K562 (cell line): ENCODE data around the gene SCG3. TPM values are rescaled to one million over a fixed set of nuclear protein-coding genes. Genes with fewer than 3 reads are reported as not detected.

Experiments
- ATAC-seq: fragments of 200-7000 bp; cut with Tn5 transposase; 3 replicates; pipeline ENCODE4 v1.9.1; 2020; ENCODE audit warnings: moderate library complexity
- BruUV-seq: library from RNA; stranded (reverse); fragments of 400-500 nt; replicated peaks from 2 replicates; lab custom pipeline; 2021; lab: Mats Ljungman, UMichigan
- CTCF ChIA-PET: fragments of 300-600 bp; formaldehyde crosslinking; extraction: SDS; loops from one replicate; lab custom pipeline; 2021; ENCODE audit warnings: low intra/inter-chr PET ratio; lab: Yijun Ruan, JAX
- POLR2A ChIA-PET: fragments of 300-600, 350-650 bp; sonication (Branson Sonifier 250); formaldehyde crosslinking; extraction: SDS; loops from one replicate; lab custom pipeline; 2021; ENCODE audit warnings: antibody characterized with exemption, inconsistent platforms; lab: Yijun Ruan, JAX
- DNase-seq, 4 experiments: peaks; one replicate each; pipeline versions ENCODE4 v3.0.0 to v3.0.0-alpha.2; 2011 to 2018; ENCODE audit warnings: low spot score in 3 of 4, mixed read lengths in 3 of 4; ENCODE audit errors: extremely low read depth in 1 of 4
- FAIRE-seq: peaks from 2 replicates; lab custom pipeline; 2011; peaks lifted over from hg19 to GRCh38; lab: Jason Lieb, UNC
- H2AFZ ChIP-seq: 2 replicates; pipeline ENCODE4 v1.6.0; 2011; ENCODE audit warnings: low read depth, low read length, control low read depth, inconsistent platforms
- H3K27ac ChIP-seq: fragments of 200-600 bp; 3 replicates; pipeline ENCODE4 v1.8.0; 2011; ENCODE audit warnings: low read depth, mild to moderate bottlenecking, control low read depth, inconsistent platforms, low read length, moderate library complexity, mixed read lengths; ENCODE audit errors: extremely low read depth
- H3K27me3 ChIP-seq, 2 experiments: fragments of 300-600 bp in 1 of 2; 2 replicates in 1 of 2; 3 replicates in 1 of 2; pipeline versions ENCODE4 v1.6.0 to v1.8.0; 2011; ENCODE audit warnings: inconsistent platforms in 2 of 2, low read length in 2 of 2, mild to moderate bottlenecking in 1 of 2, mixed read lengths in 1 of 2, moderate library complexity in 1 of 2; ENCODE audit not compliant: control insufficient read depth in 2 of 2, insufficient read depth in 2 of 2
- H3K36me3 ChIP-seq: fragments of 300-600 bp; 3 replicates; pipeline ENCODE4 v1.8.0; 2011; ENCODE audit warnings: mild to moderate bottlenecking, low read length, inconsistent platforms; ENCODE audit not compliant: control insufficient read depth, insufficient read depth
- H3K4me1 ChIP-seq, 2 experiments: fragments of 200-600 bp in 1 of 2; replicated peaks in 1 of 2; 2 replicates in 1 of 2; 3 replicates in 1 of 2; pipeline versions ENCODE4 v1.5.1 to v1.8.0; 2011; ENCODE audit warnings: inconsistent platforms in 2 of 2, low read length in 2 of 2, mild to moderate bottlenecking in 1 of 2, mixed read lengths in 1 of 2, moderate library complexity in 1 of 2; ENCODE audit not compliant: control insufficient read depth in 2 of 2, insufficient read depth in 2 of 2
- H3K4me2 ChIP-seq: 2 replicates; pipeline ENCODE4 v1.6.1; 2011; ENCODE audit warnings: low read length, control low read depth, inconsistent platforms, mixed read lengths; ENCODE audit not compliant: insufficient read depth
- H3K4me3 ChIP-seq: fragments of 200-600 bp; sonication (generic), shearing (Covaris generic); 2 replicates; pipeline ENCODE4 v1.5.1; 2016; ENCODE audit warnings: control low read depth, inconsistent platforms
- H3K79me2 ChIP-seq: fragments of 200-600 bp; 3 replicates; pipeline ENCODE4 v1.8.0; 2011; ENCODE audit warnings: low read length, inconsistent platforms; ENCODE audit not compliant: control insufficient read depth, insufficient read depth
- H3K9ac ChIP-seq, 2 experiments: 2 replicates each; pipeline versions ENCODE4 v1.6.0 to v1.6.1; 2011; ENCODE audit warnings: low read depth in 2 of 2, low read length in 2 of 2, control low read depth in 1 of 2, inconsistent platforms in 1 of 2, mild to moderate bottlenecking in 1 of 2, mixed read lengths in 1 of 2; ENCODE audit not compliant: insufficient read depth in 1 of 2
- H3K9me1 ChIP-seq: one replicate; pipeline ENCODE4 v1.6.0; 2011; ENCODE audit warnings: inconsistent platforms, mild to moderate bottlenecking, low read length, moderate library complexity; ENCODE audit not compliant: control insufficient read depth, insufficient read depth
- H3K9me3 ChIP-seq: replicated peaks from 2 replicates; pipeline ENCODE4 v1.5.1; 2011; ENCODE audit warnings: low read depth, low read length, inconsistent platforms; ENCODE audit not compliant: control insufficient read depth, insufficient read depth
- H4K20me1 ChIP-seq: replicated peaks from 2 replicates; pipeline ENCODE4 v1.6.1; 2011; ENCODE audit warnings: low read length, inconsistent platforms, mixed read lengths; ENCODE audit not compliant: control insufficient read depth, insufficient read depth
- AFF1 ChIP-seq, 2 experiments: fragments of 450-650 bp; IDR thresholded peaks; 2 replicates each; pipeline ENCODE4 v1.6.1; 2018; ENCODE audit warnings: mild to moderate bottlenecking in 2 of 2, low read depth in 1 of 2; ENCODE audit not compliant: partially characterized antibody in 2 of 2
- BCOR ChIP-seq: fragments of 450-650 bp; IDR thresholded peaks from 2 replicates; pipeline ENCODE4 v1.6.1; 2016
- FOSL1 ChIP-seq: fragments of 200-800 bp; sonication (Bioruptor generic); conservative IDR thresholded peaks from 2 replicates; pipeline ENCODE4 v1.6.1; 2016; ENCODE audit warnings: missing genetic modification characterization, missing compliant biosample characterization
- FOXK2 ChIP-seq, 2 experiments: fragments of 450-650 bp; IDR thresholded peaks in 1 of 2; conservative IDR thresholded peaks in 1 of 2; 2 replicates each; pipeline ENCODE4 v1.6.1; 2016; ENCODE audit warnings: low read depth in 2 of 2, mild to moderate bottlenecking in 1 of 2
- HDAC1 ChIP-seq, 2 experiments: fragments of 450-650 bp; IDR thresholded peaks; 2 replicates each; pipeline ENCODE4 v1.6.1; 2016 to 2017; ENCODE audit warnings: inconsistent platforms in 1 of 2, mild to moderate bottlenecking in 1 of 2, moderate library complexity in 1 of 2
- IFI16 ChIP-seq: fragments of 250-450 bp; sonication (Bioruptor Pico); IDR thresholded peaks from 2 replicates; pipeline ENCODE4 v2.1.2; 2022; ENCODE audit warnings: mild to moderate bottlenecking, inconsistent platforms
- MAZ ChIP-seq, 2 experiments: fragments of 450-650 bp in 1 of 2; sonication (generic) in 1 of 2; formaldehyde crosslinking; IDR thresholded peaks in 1 of 2; conservative IDR thresholded peaks in 1 of 2; 2 replicates each; pipeline versions ENCODE4 v1.4.0 to v1.5.0; 2020; ENCODE audit warnings: mild to moderate bottlenecking in 1 of 2, missing genetic modification reagents in 1 of 2
- NFIC ChIP-seq: fragments of 450-650 bp; IDR thresholded peaks from 2 replicates; pipeline ENCODE4 v1.6.1; 2017; ENCODE audit warnings: mild to moderate bottlenecking, inconsistent platforms
- NR4A1 ChIP-seq, 2 experiments: fragments of 250-450 bp in 1 of 2; fragments of 450-650 bp in 1 of 2; sonication (Bioruptor Pico) in 1 of 2; IDR thresholded peaks; 2 replicates each; pipeline versions ENCODE4 v1.4.0 to v1.6.1; 2016 to 2020; ENCODE audit warnings: mild to moderate bottlenecking in 2 of 2, missing compliant biosample characterization in 1 of 2, missing genetic modification characterization in 1 of 2, moderate library complexity in 1 of 2
- PRDM10 ChIP-seq: fragments of 450-650 bp; IDR thresholded peaks from 2 replicates; pipeline ENCODE4 v1.6.1; 2018; ENCODE audit not compliant: partially characterized antibody
- SMARCA4 ChIP-seq: fragments of 450-650 bp; IDR thresholded peaks from 2 replicates; pipeline ENCODE4 v1.6.1; 2016
- SP1 ChIP-seq: sonication (generic); formaldehyde crosslinking; IDR thresholded peaks from 2 replicates; pipeline ENCODE4 v1.8.1; 2022; ENCODE audit warnings: mild to moderate bottlenecking, missing genetic modification reagents
- WGBS: fragments of 100-300 bp; shearing (Covaris generic); methylation state at CpG from one replicate; pipeline ENCODE4 v1.1.6; 2016; ENCODE audit warnings: low coverage, mixed read lengths; ENCODE audit not compliant: insufficient coverage; ENCODE audit errors: missing lambda C conversion rate; 5-methylcytosine and 5-hydroxymethylcytosine counted together
- in situ Hi-C: fragments of 300-500 bp; cut with MboI; formaldehyde crosslinking; loops from 4 replicates; pipeline ENCODE4 v1.15.0; 2018; ENCODE audit warnings: inconsistent platforms, mixed read lengths
- intact Hi-C: fragments of 100-400 bp; cut with micrococcal nuclease; formaldehyde crosslinking; loops from 2 replicates; pipeline ENCODE4 v1.14.2; 2022
- polyA plus RNA-seq, 8 experiments: library from polyadenylated mRNA; depleted of rRNA in 4 of 8; stranded (reverse) in 5 of 8; unstranded in 3 of 8; fragments of >200 nt; fragmentation: Nextera tagmentation in 2 of 8; fragmentation: Illumina TruSeq in 1 of 8; extraction: Ambion mirVana in 2 of 8; extraction: Trizol in 1 of 8; gene quantifications; 2 replicates each; pipeline versions ENCODE4 v1.2.1 to v1.2.3, GENCODE V29; 2011 to 2014; ENCODE audit warnings: inconsistent platforms in 1 of 8, missing spikeins in 1 of 8
- total RNA-seq, 7 experiments: library from RNA; depleted of rRNA in 6 of 7; stranded (reverse); fragments of >200 nt in 6 of 7; fragmentation: Illumina TruSeq in 2 of 7; extraction: Trizol in 2 of 7; gene quantifications; 2 replicates each; pipeline versions ENCODE4 v1.2.1 to v1.2.3, GENCODE V29; 2011 to 2021; ENCODE audit warnings: low replicate concordance in 1 of 7

SCG3 gene
- total and polyA plus RNA-seq, 9 of the 15 experiments (the other 6 are each of a cell fraction or from before 2014, with no cell fraction given), result 13.0 to 43.8 (median 21.0) TPM

GRCh38 chr15:51672913-51673857, 8.1 kb upstream of the SCG3 start:
- Histone ChIP-seq H4K20me1 (no peaks in the 10 kb centered on the region), H3K27ac (peak overlapping the region; percentile 63), H3K9me1 (no peaks in the 10 kb centered on the region), H3K4me3 (no peak overlapping the region), H3K27me3 (no peaks in the 10 kb centered on the region), H3K36me3 (no peaks in the 10 kb centered on the region), H3K4me2 (peak overlapping the region; percentile 50), H3K9me3 (no peaks in the 10 kb centered on the region), H2AFZ (peak overlapping the region; percentile 82), H3K79me2 (no peaks in the 10 kb centered on the region), H3K9ac (peak overlapping the region in 1 of 2 experiments; percentile 10; a peak in 1 of 4 replicates), H3K4me1 (peaks cover 24 to 38% of the 10 kb centered on the region in 2 experiments; a peak in 4 of 5 replicates)
- POLR2A ChIA-PET, result interaction anchor here (1.1 to 2.1 kb wide), 4 partner anchors 8 to 71 kb away, joined by 3 to 18 read pairs (median 4); partner anchors contain the start of gene SCG3
- intact Hi-C loops, result loop anchor here (1.0 kb wide), 1 partner anchor 21 kb away; no protein-coding TSS in a partner anchor
- DNase-seq (peak in 2 of 4 experiments; percentile 19 to 67), FAIRE-seq (peak; percentile 26), ATAC-seq (peak; percentile 76)
- in situ Hi-C loops, result no loop called here
- 7% methylated on average over 2 of the region's 2 CpGs for WGBS
- CTCF ChIA-PET, result no interaction called here
- BruUV-seq, result no TSS peak
- TF ChIP-seq SP1 (CRISPR knock-in tag) (no peak), BCOR (peak; percentile 83), PRDM10 (peak; percentile 76), AFF1 (IDR thresholded peaks at IDR 0.05; ENCODE audit: low read depth in 1 of 2, partially characterized antibody in 2 of 2) (no peak), MAZ (CRISPR knock-in tag; conservative IDR thresholded peaks at IDR 0.05 in 1 of 2, IDR thresholded peaks at IDR 0.05 in 1 of 2) (0 out of 4 replicates have a peak, but pooled peaks of 1 of the 2 experiments have one; percentile 15), NFIC (peak; percentile 31), FOXK2 (conservative IDR thresholded peaks at IDR 0.05 in 1 of 2, IDR thresholded peaks at IDR 0.05 in 1 of 2; ENCODE audit: low read depth in 2 of 2) (peak; percentile 49 to 67; a peak in 3 of 4 replicates), HDAC1 (IDR thresholded peaks at IDR 0.05) (peak; percentile 31 to 70; a peak in 2 of 4 replicates), FOSL1 (peak; percentile 85), NR4A1 (CRISPR knock-in tag; IDR thresholded peaks at IDR 0.05) (no peak), NR4A1 (tag; IDR thresholded peaks at IDR 0.05) (0 out of 2 replicates have a peak, but pooled peaks have one; percentile 33), IFI16 (CRISPR knock-in tag) (0 out of 2 replicates have a peak, but pooled peaks have one; percentile 21), SMARCA4 (peak; percentile 57)
